B cell (primary cell): ENCODE data around the gene PLEKHH2.

Experiments used
- CTCF ChIP-seq: fragments of 200-600 bp; IDR thresholded peaks from one replicate; pipeline ENCODE4 v1.8.0; 2022; ENCODE audit warnings: antibody characterized with exemption, mild to moderate bottlenecking
- EZH2 ChIP-seq: IDR thresholded peaks from 2 replicates; pipeline ENCODE4 v1.6.1; 2012; ENCODE audit warnings: borderline replicate concordance, low read depth, mild to moderate bottlenecking, moderate library complexity, low read length; ENCODE audit not compliant: insufficient read depth, poor library complexity, severe bottlenecking

- TF ChIP-seq EZH2 (no peak), CTCF (no peak)
Measured at GRCh38 chr2:43701111-43701510, 64.1 kb downstream of the PLEKHH2 start.
